Keratinocyte (primary cell): Measurements from ENCODE around the gene CDX2.

ENCODE experiments used
- EZH2 ChIP-seq: IDR thresholded peaks from one replicate; pipeline ENCODE4 v1.6.1; 2012; ENCODE audit warnings: inconsistent platforms, mild to moderate bottlenecking, low read length, moderate library complexity
- TF ChIP-seq, protein P1 (sequence below), 3 experiments: IDR thresholded peaks in 1 of 3; conservative IDR thresholded peaks in 1 of 3; optimal IDR thresholded peaks in 1 of 3; 2 replicates in 2 of 3; 3 replicates in 1 of 3; pipeline versions ENCODE3 to v1.5.1; 2011; ENCODE audit warnings: low read length in 3 of 3, mild to moderate bottlenecking in 3 of 3, moderate library complexity in 2 of 3, control low read depth in 1 of 3, inconsistent platforms in 1 of 3; ENCODE audit not compliant: insufficient read depth in 2 of 3; ENCODE audit errors: extremely low read depth in 1 of 3

DNA sequence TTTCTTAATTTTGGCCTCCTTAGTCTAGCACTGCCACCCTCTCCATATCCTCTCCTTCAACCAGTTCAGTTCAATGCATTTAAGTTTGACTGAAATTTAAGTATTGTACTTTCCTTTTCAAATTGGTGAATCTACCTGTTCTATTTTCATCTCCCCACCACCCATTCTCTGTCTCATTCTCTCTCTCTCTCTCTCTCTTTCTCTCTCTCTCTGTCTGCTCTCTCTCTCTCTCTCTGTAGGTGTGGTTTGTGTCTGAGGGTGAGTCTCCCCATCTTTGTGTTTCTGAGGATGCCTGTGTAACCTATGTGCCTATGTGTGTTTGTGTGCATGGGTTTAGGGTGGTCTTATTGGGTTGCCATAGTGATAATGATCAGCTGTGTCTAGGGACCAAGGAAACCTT lies 39.2 kb downstream of the CDX2 start:
- TF ChIP-seq, protein P1, sequence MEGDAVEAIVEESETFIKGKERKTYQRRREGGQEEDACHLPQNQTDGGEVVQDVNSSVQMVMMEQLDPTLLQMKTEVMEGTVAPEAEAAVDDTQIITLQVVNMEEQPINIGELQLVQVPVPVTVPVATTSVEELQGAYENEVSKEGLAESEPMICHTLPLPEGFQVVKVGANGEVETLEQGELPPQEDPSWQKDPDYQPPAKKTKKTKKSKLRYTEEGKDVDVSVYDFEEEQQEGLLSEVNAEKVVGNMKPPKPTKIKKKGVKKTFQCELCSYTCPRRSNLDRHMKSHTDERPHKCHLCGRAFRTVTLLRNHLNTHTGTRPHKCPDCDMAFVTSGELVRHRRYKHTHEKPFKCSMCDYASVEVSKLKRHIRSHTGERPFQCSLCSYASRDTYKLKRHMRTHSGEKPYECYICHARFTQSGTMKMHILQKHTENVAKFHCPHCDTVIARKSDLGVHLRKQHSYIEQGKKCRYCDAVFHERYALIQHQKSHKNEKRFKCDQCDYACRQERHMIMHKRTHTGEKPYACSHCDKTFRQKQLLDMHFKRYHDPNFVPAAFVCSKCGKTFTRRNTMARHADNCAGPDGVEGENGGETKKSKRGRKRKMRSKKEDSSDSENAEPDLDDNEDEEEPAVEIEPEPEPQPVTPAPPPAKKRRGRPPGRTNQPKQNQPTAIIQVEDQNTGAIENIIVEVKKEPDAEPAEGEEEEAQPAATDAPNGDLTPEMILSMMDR (optimal IDR thresholded peaks at IDR 0.05 in 1 of 3, IDR thresholded peaks at IDR 0.05 in 1 of 3, conservative IDR thresholded peaks at IDR 0.05 in 1 of 3; ENCODE audit: extremely low read depth in 1 of 3, insufficient read depth in 2 of 3, low read length in 3 of 3): no peak
- TF ChIP-seq EZH2: no peak
